Fibroblast of mammary gland (primary cell): ENCODE results near the gene PTCSC3.
A peak's percentile ranks its signal among the peaks of the same experiment; 100 is the strongest.

ENCODE experiments used
- DNase-seq: peaks from one replicate; pipeline ENCODE4 v3.0.0-alpha.2; 2010; ENCODE audit warnings: low read depth
- H3K4me3 ChIP-seq: 2 replicates; pipeline ENCODE4 v1.5.1; 2011; ENCODE audit warnings: low read depth, mild to moderate bottlenecking, low read length, moderate library complexity; ENCODE audit not compliant: control insufficient read depth
- CTCF ChIP-seq: conservative IDR thresholded peaks from 2 replicates; pipeline ENCODE4 v1.5.1; 2011; ENCODE audit warnings: low read depth, low read length, inconsistent platforms; ENCODE audit not compliant: control insufficient read depth, insufficient read depth

Gene PTCSC3

GRCh38 chr14:36091096-36091495, 85.4 kb downstream of the PTCSC3 start:
- peak; percentile 96 for DNase-seq
- no peak overlapping the region for H3K4me3 ChIP-seq
- no peak for TF ChIP-seq CTCF

- DNase-seq = no peak
- no peak overlapping the region for H3K4me3 ChIP-seq
- no peak for TF ChIP-seq CTCF
Measured at GRCh38 chr14:36087411-36087810, 89.1 kb downstream of the PTCSC3 start.

GRCh38 chr14:36086629-36087395, 89.7 kb downstream of the PTCSC3 start:
- DNase-seq = peak; percentile 24
- no peak overlapping the region for H3K4me3 ChIP-seq
- no peak for TF ChIP-seq CTCF

GRCh38 chr14:36085861-36086260, 90.7 kb downstream of the PTCSC3 start:
- no peak for DNase-seq
- no peak overlapping the region for H3K4me3 ChIP-seq
- no peak for TF ChIP-seq CTCF
